NB4 (cell line): ENCODE results near the gene CCDC85C.

Experiments used
- CTCF ChIP-seq: IDR thresholded peaks from one replicate; pipeline ENCODE4 v1.5.1; 2012; ENCODE audit warnings: low read depth, low read length
- MYC ChIP-seq: IDR thresholded peaks from 2 replicates; pipeline ENCODE4 v1.6.1; 2011; ENCODE audit warnings: low read depth, low read length
- POLR2A ChIP-seq: IDR thresholded peaks from 2 replicates; pipeline ENCODE4 v1.6.1; 2011; ENCODE audit warnings: mild to moderate bottlenecking; ENCODE audit not compliant: insufficient read length; ENCODE audit errors: extremely low read depth

- TF ChIP-seq CTCF (no peak), POLR2A (no peak), MYC (no peak)
These were observed 69.1 kb downstream of the CCDC85C start for GRCh38 chr14:99534863-99535262.
